BE2C (cell line): ENCODE data around the gene PIEZO1.

ENCODE experiments used
- DNase-seq: peaks from one replicate; pipeline ENCODE4 v3.0.0-alpha.2; 2020
- H3K27me3 ChIP-seq: fragments of 250-450 bp; sonication (Bioruptor Pico); 2 replicates; pipeline ENCODE4 v1.5.1; 2020; ENCODE audit warnings: mild to moderate bottlenecking
- H3K36me3 ChIP-seq: fragments of 250-450 bp; sonication (Bioruptor Pico); 2 replicates; pipeline ENCODE4 v1.5.1; 2020; ENCODE audit warnings: mild to moderate bottlenecking
- H3K4me1 ChIP-seq: fragments of 250-450 bp; sonication (Bioruptor Pico); 2 replicates; pipeline ENCODE4 v1.5.1; 2020
- H3K4me3 ChIP-seq: 2 replicates; pipeline ENCODE4 v1.5.1; 2011; ENCODE audit warnings: low read depth, low read length
- H3K9me3 ChIP-seq: fragments of 250-450 bp; sonication (Bioruptor Pico); 2 replicates; pipeline ENCODE4 v1.5.1; 2020
- CTCF ChIP-seq: IDR thresholded peaks from 2 replicates; pipeline ENCODE4 v1.5.1; 2012; ENCODE audit warnings: mild to moderate bottlenecking, low read depth, low read length

Gene PIEZO1

GRCh38 chr16:88726981-88727380 is 58.0 kb downstream of the PIEZO1 start:
- Histone ChIP-seq H3K9me3 (peaks cover 3% of the 10 kb centered on the region; the same call in 1 of the 2 replicates), H3K36me3 (peaks cover 4% of the 10 kb centered on the region; the same call in 1 of the 2 replicates), H3K4me3 (no peak overlapping the region), H3K4me1 (peaks cover 32% of the 10 kb centered on the region), H3K27me3 (no peaks in the 10 kb centered on the region)
- TF ChIP-seq CTCF, result no peak
- DNase-seq, result no peak

DNA sequence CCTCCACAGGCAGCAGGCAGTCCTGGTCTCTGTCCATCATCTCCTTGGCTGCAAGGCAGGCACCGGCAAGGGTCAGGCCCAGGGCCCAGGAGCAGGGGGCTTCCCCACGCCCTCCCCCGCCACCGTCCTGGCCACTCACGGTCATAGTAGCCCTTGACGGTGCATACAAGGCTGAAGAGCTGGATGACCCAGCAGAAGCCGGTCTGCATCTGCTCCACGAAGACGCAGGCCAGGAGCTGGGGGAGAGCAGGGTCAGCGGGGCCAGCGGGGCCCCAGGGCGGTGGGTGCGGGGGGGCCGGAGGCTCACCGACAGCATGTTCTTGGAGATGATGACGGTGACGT is 58.6 kb downstream of the PIEZO1 start:
- DNase-seq, result no peak
- Histone ChIP-seq H3K4me3 (no peak overlapping the region), H3K27me3 (no peaks in the 10 kb centered on the region), H3K4me1 (peaks cover 29% of the 10 kb centered on the region), H3K9me3 (peaks cover 3% of the 10 kb centered on the region; the same call in 1 of the 2 replicates), H3K36me3 (peaks cover 4% of the 10 kb centered on the region; the same call in 1 of the 2 replicates)
- TF ChIP-seq CTCF, result no peak

DNA sequence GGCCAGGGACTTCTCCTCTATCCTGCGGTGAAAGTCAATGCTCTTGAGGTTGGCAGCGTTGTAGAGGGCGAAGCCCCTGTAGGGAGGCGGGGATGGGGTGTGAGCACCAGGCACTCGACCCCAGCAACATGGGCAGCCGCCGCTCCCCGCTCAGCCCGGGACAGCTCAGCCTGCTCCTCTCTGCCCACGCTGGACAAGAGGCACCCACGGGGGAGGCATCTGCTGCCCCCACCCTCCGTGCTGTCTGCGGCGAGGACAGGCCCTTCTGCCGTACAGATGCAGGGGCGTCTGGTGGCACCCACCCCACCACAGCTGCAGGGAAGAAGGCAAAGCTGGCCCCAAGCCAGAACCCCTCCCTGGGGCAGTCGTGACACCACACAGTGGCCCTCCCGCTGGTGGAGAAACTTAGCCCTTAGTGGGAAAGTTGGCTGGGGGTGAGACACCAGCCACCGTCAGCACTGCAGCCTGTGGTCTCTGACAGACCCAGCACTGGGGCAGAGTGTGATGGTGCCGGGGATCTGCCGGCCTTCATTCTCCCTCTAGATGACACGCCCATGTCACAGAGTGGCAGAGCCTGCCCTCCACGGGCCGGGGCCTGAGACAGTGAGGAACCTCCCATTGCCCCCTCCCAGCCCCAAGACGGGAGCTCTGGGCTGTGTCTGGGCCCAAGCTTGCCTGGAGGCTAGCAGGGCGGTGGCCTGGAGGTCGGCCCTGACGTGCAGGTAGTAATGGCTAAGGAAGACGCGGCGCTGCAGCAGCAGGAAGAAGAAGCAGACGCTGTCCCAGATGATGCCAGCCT is 59.2 kb downstream of the PIEZO1 start:
- no peak for DNase-seq
- Histone ChIP-seq H3K36me3 (peaks cover 4% of the 10 kb centered on the region; the same call in 1 of the 2 replicates), H3K4me1 (peaks cover 23% of the 10 kb centered on the region), H3K27me3 (no peaks in the 10 kb centered on the region), H3K9me3 (peaks cover 3% of the 10 kb centered on the region; the same call in 1 of the 2 replicates), H3K4me3 (peak overlapping the region; percentile 14; the same call in 1 of the 2 replicates)
- TF ChIP-seq CTCF, result no peak

DNA sequence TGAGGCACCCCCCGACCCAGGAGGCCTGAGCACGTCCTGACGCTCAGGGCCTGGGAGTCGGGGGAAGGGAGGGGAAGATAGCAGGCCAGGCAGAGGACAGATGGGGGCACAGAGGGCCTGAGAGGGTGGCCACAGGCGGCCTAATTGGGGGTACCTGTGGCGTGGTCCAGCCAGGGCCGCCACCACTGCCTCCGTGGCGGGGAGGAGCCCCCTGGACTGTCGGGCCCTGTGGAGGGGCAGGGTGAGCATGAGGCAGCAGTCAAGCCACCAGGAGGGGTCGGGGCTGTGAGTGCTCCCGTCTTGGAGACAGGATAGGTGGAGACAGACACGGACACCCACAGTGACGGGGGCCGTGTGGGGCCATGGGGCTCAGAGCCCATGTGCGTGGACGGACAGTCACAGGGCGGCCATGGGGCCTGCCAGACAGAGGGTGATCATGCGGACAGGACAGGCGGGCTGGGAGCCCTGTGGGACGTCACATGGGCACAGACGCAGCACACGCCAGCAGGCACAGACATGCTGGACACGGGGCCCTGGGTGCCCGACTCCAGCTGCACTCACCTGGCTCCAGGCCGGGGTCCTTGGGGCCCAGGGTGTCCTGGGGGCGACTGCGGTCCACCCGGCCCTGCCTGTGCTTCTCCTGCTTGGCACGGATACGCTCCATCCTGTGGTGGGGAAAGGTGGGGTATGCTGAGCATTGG is 60.0 kb downstream of the PIEZO1 start:
- peaks cover 3% of the 10 kb centered on the region; the same call in 1 of the 2 replicates for H3K9me3 ChIP-seq
- H3K27me3 ChIP-seq, result no peaks in the 10 kb centered on the region
- no peak for TF ChIP-seq CTCF
- peak overlapping the region; percentile 14; the same call in 1 of the 2 replicates for H3K4me3 ChIP-seq
- H3K4me1 ChIP-seq, result peaks cover 22% of the 10 kb centered on the region
- DNase-seq, result no peak
- H3K36me3 ChIP-seq, result peaks cover 4% of the 10 kb centered on the region; the same call in 1 of the 2 replicates

GRCh38 chr16:88723911-88724310 is 61.1 kb downstream of the PIEZO1 start:
- H3K27me3 ChIP-seq, result no peaks in the 10 kb centered on the region
- H3K36me3 ChIP-seq, result peaks cover 4% of the 10 kb centered on the region; the same call in 1 of the 2 replicates
- no peak for TF ChIP-seq CTCF
- H3K9me3 ChIP-seq, result peaks cover 3% of the 10 kb centered on the region; the same call in 1 of the 2 replicates
- H3K4me1 ChIP-seq, result peaks cover 22% of the 10 kb centered on the region
- no peak for DNase-seq
- H3K4me3 ChIP-seq, result no peak overlapping the region

DNA sequence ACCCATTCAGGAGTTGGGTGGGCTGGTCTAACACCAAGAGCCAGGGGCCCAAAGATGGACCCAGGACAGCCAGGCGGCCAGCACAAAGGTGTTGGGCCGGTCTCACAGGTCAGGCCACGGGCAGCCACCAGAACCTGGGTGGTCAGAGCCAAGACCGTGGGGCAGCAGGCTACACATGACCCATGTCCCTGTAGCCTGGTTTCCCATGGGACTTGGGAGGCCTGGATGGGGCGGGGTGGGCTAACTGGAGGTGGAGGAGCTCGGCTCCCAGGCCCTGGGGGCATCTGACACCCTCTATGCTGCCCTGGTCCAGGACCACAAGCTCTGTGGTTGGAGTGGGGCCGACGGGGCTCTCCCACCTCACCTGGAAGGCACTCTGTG is 61.5 kb downstream of the PIEZO1 start:
- no peak overlapping the region for H3K4me3 ChIP-seq
- H3K36me3 ChIP-seq, result peaks cover 4% of the 10 kb centered on the region; the same call in 1 of the 2 replicates
- peaks cover 22% of the 10 kb centered on the region for H3K4me1 ChIP-seq
- peaks cover 3% of the 10 kb centered on the region; the same call in 1 of the 2 replicates for H3K9me3 ChIP-seq
- no peaks in the 10 kb centered on the region for H3K27me3 ChIP-seq
- DNase-seq, result no peak
- no peak for TF ChIP-seq CTCF
